Transverse colon (tissue), 4 donors: Measurements from ENCODE around the gene GRID2IP.

ENCODE experiments used
- CTCF ChIP-seq, 5 experiments: fragments of 200-600 bp in 3 of 5; fragments of 450-650 bp in 2 of 5; sonication (generic) in 3 of 5; IDR thresholded peaks; 1 replicate in 2 of 5; 2 replicates in 3 of 5; pipeline ENCODE4 v1.5.1; 2016 to 2017; ENCODE audit warnings: antibody characterized with exemption in 5 of 5, inconsistent platforms in 3 of 5, mild to moderate bottlenecking in 2 of 5, moderate library complexity in 1 of 5
- POLR2AphosphoS5 ChIP-seq, 3 donors: sonication (generic); formaldehyde crosslinking; IDR thresholded peaks; one replicate each; pipeline ENCODE4 v1.6.1; 2016; ENCODE audit warnings: antibody characterized with exemption in 3 of 3

- no peak for TF ChIP-seq CTCF (IDR thresholded peaks at IDR 0.05)
- TF ChIP-seq POLR2AphosphoS5 (IDR thresholded peaks at IDR 0.05) = no peak
Observed at GRCh38 chr7:6532516-6532915, 18.7 kb downstream of the GRID2IP start.
